PFSK-1 (cell line): Measurements from ENCODE around the gene TREX2.

Experiments used
- FOXP2 ChIP-seq: optimal IDR thresholded peaks from 2 replicates; pipeline ENCODE3; 2011; ENCODE audit warnings: borderline replicate concordance, control low read depth, inconsistent platforms; ENCODE audit not compliant: insufficient read depth; ENCODE audit errors: extremely low read length, extremely low read depth
- POLR2AphosphoS5 ChIP-seq: IDR thresholded peaks from 2 replicates; pipeline ENCODE4 v1.6.1; 2012; ENCODE audit warnings: low read depth, mild to moderate bottlenecking, control low read depth, low read length, moderate library complexity
- SIN3A ChIP-seq: IDR thresholded peaks from 2 replicates; pipeline ENCODE4 v1.6.1; 2012; ENCODE audit warnings: mild to moderate bottlenecking, low read length, moderate library complexity, borderline replicate concordance; ENCODE audit not compliant: insufficient read depth
- TAF1 ChIP-seq: IDR thresholded peaks from 2 replicates; pipeline ENCODE4 v1.6.1; 2012; ENCODE audit warnings: low read length, control low read depth, borderline replicate concordance; ENCODE audit not compliant: insufficient read depth
- TF ChIP-seq, protein P1 (sequence below), 2 experiments: IDR thresholded peaks; 2 replicates each; pipeline versions ENCODE4 v1.6.1 to v1.8.0; 2011 to 2012; ENCODE audit warnings: low read depth in 2 of 2, low read length in 2 of 2, control low read depth in 1 of 2, inconsistent platforms in 1 of 2, mild to moderate bottlenecking in 1 of 2, moderate library complexity in 1 of 2; ENCODE audit not compliant: insufficient read depth in 1 of 2

TREX2 gene

GRCh38 chrX:153435845-153436244, 10.0 kb downstream of the TREX2 start:
- TF ChIP-seq POLR2AphosphoS5: no peak
- TF ChIP-seq, protein P1, sequence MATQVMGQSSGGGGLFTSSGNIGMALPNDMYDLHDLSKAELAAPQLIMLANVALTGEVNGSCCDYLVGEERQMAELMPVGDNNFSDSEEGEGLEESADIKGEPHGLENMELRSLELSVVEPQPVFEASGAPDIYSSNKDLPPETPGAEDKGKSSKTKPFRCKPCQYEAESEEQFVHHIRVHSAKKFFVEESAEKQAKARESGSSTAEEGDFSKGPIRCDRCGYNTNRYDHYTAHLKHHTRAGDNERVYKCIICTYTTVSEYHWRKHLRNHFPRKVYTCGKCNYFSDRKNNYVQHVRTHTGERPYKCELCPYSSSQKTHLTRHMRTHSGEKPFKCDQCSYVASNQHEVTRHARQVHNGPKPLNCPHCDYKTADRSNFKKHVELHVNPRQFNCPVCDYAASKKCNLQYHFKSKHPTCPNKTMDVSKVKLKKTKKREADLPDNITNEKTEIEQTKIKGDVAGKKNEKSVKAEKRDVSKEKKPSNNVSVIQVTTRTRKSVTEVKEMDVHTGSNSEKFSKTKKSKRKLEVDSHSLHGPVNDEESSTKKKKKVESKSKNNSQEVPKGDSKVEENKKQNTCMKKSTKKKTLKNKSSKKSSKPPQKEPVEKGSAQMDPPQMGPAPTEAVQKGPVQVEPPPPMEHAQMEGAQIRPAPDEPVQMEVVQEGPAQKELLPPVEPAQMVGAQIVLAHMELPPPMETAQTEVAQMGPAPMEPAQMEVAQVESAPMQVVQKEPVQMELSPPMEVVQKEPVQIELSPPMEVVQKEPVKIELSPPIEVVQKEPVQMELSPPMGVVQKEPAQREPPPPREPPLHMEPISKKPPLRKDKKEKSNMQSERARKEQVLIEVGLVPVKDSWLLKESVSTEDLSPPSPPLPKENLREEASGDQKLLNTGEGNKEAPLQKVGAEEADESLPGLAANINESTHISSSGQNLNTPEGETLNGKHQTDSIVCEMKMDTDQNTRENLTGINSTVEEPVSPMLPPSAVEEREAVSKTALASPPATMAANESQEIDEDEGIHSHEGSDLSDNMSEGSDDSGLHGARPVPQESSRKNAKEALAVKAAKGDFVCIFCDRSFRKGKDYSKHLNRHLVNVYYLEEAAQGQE (IDR thresholded peaks at IDR 0.05; ENCODE audit: insufficient read depth in 1 of 2, low read depth in 2 of 2, low read length in 2 of 2): no peak
- TF ChIP-seq TAF1: no peak
- no peak for TF ChIP-seq SIN3A
- no peak for TF ChIP-seq FOXP2

- TF ChIP-seq SIN3A: no peak
- no peak for TF ChIP-seq FOXP2
- TF ChIP-seq POLR2AphosphoS5: no peak
- TF ChIP-seq, protein P1 (IDR thresholded peaks at IDR 0.05; ENCODE audit: insufficient read depth in 1 of 2, low read depth in 2 of 2, low read length in 2 of 2): no peak
- no peak for TF ChIP-seq TAF1
Observed at GRCh38 chrX:153434801-153435200, 11.1 kb downstream of the TREX2 start.

DNA sequence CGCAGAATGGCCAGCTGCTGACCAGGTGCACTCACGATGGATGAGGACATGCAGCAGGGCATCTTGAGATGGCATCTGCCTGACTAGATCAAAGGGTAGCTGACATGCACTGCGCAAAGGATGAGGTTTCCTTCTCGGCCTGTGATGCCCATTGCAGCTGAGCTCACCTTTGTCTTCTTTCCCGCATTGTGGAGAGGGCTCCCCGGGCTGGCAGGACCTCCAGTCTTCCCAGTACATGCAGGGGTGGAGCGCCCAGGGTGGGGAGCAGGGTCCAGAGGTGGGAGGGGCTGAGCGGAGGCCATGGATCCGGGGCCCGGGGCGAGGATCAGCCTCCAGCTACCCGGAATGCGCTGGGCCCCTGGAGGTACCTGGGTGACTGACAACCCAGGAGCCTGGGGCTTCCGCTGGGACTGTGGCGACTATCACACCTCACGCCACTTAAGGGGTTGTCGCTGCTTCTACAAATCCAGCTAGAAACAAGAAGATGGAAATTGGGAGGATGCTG, 12.0 kb downstream of the TREX2 start:
- TF ChIP-seq SIN3A (no peak), FOXP2 (no peak), POLR2AphosphoS5 (no peak), TAF1 (no peak)
- TF ChIP-seq, protein P1 (IDR thresholded peaks at IDR 0.05; ENCODE audit: insufficient read depth in 1 of 2, low read depth in 2 of 2, low read length in 2 of 2): no peak

DNA sequence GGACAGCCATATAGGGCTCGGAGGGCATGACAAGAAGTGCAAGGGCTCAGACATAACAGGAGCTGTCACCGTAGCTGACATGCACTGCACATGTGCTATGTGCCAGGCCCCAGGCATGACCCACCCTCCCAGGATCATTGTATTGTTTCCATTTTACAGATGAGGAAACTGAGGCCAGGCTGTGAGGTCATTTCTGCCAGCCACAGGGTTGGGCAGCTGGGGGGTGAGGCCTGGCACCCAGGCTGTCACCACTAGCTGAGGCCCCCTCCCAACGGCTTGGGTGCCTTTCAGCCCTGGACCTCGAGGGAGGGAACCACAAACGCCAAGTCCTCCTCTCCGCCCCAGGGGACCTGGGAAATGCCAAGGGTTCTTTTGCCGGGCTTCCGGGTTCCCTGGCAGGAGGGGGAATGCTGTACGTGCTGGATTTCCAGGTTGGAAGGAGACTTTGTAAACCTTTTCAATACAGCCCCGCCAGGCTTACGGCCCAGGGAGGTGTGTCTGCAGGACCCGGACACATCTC, 12.6 kb downstream of the TREX2 start:
- TF ChIP-seq POLR2AphosphoS5 (no peak), SIN3A (no peak), TAF1 (no peak), FOXP2 (no peak)
- TF ChIP-seq, protein P1 (IDR thresholded peaks at IDR 0.05; ENCODE audit: insufficient read depth in 1 of 2, low read depth in 2 of 2, low read length in 2 of 2): no peak

GRCh38 chrX:153430796-153431195, 15.1 kb downstream of the TREX2 start:
- TF ChIP-seq SIN3A: no peak
- TF ChIP-seq, protein P1 (IDR thresholded peaks at IDR 0.05; ENCODE audit: insufficient read depth in 1 of 2, low read depth in 2 of 2, low read length in 2 of 2): no peak
- TF ChIP-seq FOXP2: no peak
- TF ChIP-seq TAF1: no peak
- TF ChIP-seq POLR2AphosphoS5: no peak
